GM21723 (cell line): ENCODE data around the gene PALM.
A peak's percentile ranks its signal among the peaks of the same experiment; 100 is the strongest.

Source experiments
- ATAC-seq: cut with Tn5 transposase; IDR thresholded peaks from one replicate; pipeline ENCODE4 v1.9.1; 2021; ENCODE audit warnings: mild to moderate bottlenecking, moderate library complexity; ENCODE audit not compliant: unreplicated experiment

PALM gene

GRCh38 chr19:778910-779653 is 70.3 kb downstream of the PALM start:
- no peak for ATAC-seq

- ATAC-seq, result no peak
Observed at GRCh38 chr19:780935-781334, 72.2 kb downstream of the PALM start.

GRCh38 chr19:781800-782184 is 73.1 kb downstream of the PALM start:
- ATAC-seq, result no peak

GRCh38 chr19:782185-782877 is 73.6 kb downstream of the PALM start:
- ATAC-seq, result no peak

- ATAC-seq, result no peak
Observed at GRCh38 chr19:782878-783668, 74.3 kb downstream of the PALM start.

GRCh38 chr19:784541-784940 is 75.8 kb downstream of the PALM start:
- ATAC-seq, result no peak

GRCh38 chr19:787536-787935 is 78.8 kb downstream of the PALM start:
- ATAC-seq, result no peak

GRCh38 chr19:788686-788982 is 79.9 kb downstream of the PALM start:
- ATAC-seq, result no peak

- no peak for ATAC-seq
Observed at GRCh38 chr19:788983-789700, 80.4 kb downstream of the PALM start.

GRCh38 chr19:789701-790060 is 80.9 kb downstream of the PALM start:
- ATAC-seq, result no peak

GRCh38 chr19:791007-791566 is 82.4 kb downstream of the PALM start:
- ATAC-seq, result no peak

- no peak for ATAC-seq
Observed at GRCh38 chr19:791567-792305, 83.0 kb downstream of the PALM start.

GRCh38 chr19:792306-792885 is 83.7 kb downstream of the PALM start:
- no peak for ATAC-seq

GRCh38 chr19:793806-794205 is 85.1 kb downstream of the PALM start:
- no peak for ATAC-seq

- ATAC-seq, result no peak
Observed at GRCh38 chr19:795073-795611, 86.4 kb downstream of the PALM start.

- no peak for ATAC-seq
Observed at GRCh38 chr19:795691-796581, 87.2 kb downstream of the PALM start.

GRCh38 chr19:796692-797527 is 88.2 kb downstream of the PALM start, which contains the start of gene PTBP1:
PTBP1 (plus strand) TSS chr19:797452; CDS start chr19:797498, 46 bp downstream.
- ATAC-seq, result peak; percentile 76
